Neuronal stem cell (in vitro differentiated cells): ENCODE data around the gene TM9SF4.

Experiments
- DNase-seq: peaks from one replicate; pipeline ENCODE4 v3.0.0-alpha.2; 2013; ENCODE audit warnings: low spot score
- H2AFZ ChIP-seq: one replicate; pipeline ENCODE4 v1.6.1; 2013; ENCODE audit warnings: mild to moderate bottlenecking, low read length, inconsistent platforms
- H2AK5ac ChIP-seq: 2 replicates; pipeline ENCODE4 v1.6.1; 2013; ENCODE audit warnings: low read depth, mild to moderate bottlenecking, inconsistent platforms, low read length, moderate library complexity, mixed read lengths
- H2BK120ac ChIP-seq: 2 replicates; pipeline ENCODE4 v1.6.1; 2013; ENCODE audit warnings: low read depth, mild to moderate bottlenecking, inconsistent platforms, low read length, moderate library complexity, mixed read lengths
- H2BK12ac ChIP-seq: one replicate; pipeline ENCODE4 v1.6.1; 2013; ENCODE audit warnings: low read length, inconsistent platforms
- H2BK15ac ChIP-seq: 2 replicates; pipeline ENCODE4 v1.6.1; 2013; ENCODE audit warnings: mild to moderate bottlenecking, low read length, inconsistent platforms, mixed read lengths
- H2BK5ac ChIP-seq: one replicate; pipeline ENCODE4 v1.6.1; 2013; ENCODE audit warnings: inconsistent platforms, mild to moderate bottlenecking, low read length, moderate library complexity
- H3K14ac ChIP-seq: one replicate; pipeline ENCODE4 v1.6.1; 2013; ENCODE audit warnings: low read length, inconsistent platforms
- H3K18ac ChIP-seq: 2 replicates; pipeline ENCODE4 v1.6.1; 2013; ENCODE audit warnings: low read length, inconsistent platforms
- H3K23ac ChIP-seq: 2 replicates; pipeline ENCODE4 v1.6.1; 2013; ENCODE audit warnings: low read depth, mild to moderate bottlenecking, mixed read lengths, low read length, inconsistent platforms; ENCODE audit not compliant: poor library complexity
- H3K27ac ChIP-seq: replicated peaks from 3 replicates; pipeline ENCODE4 v1.5.1; 2013; ENCODE audit warnings: low read length, inconsistent platforms
- H3K27me3 ChIP-seq, 3 experiments: 2 replicates each; pipeline ENCODE4 v1.6.1; 2013; ENCODE audit warnings: low read length in 3 of 3, mild to moderate bottlenecking in 2 of 3, inconsistent platforms in 1 of 3, low read depth in 1 of 3, mixed read lengths in 1 of 3, moderate library complexity in 1 of 3; ENCODE audit not compliant: control insufficient read depth in 3 of 3, insufficient read depth in 3 of 3
- H3K36me3 ChIP-seq, 2 donors: replicated peaks in 1 of 2; 2 replicates each; pipeline ENCODE4 v1.6.1; 2013; ENCODE audit warnings: low read length in 2 of 2; ENCODE audit not compliant: control insufficient read depth in 2 of 2, insufficient read depth in 2 of 2
- H3K4ac ChIP-seq: 2 replicates; pipeline ENCODE4 v1.6.1; 2013; ENCODE audit warnings: inconsistent platforms, mild to moderate bottlenecking, low read length, moderate library complexity
- H3K4me1 ChIP-seq, 2 donors: 1 replicate in 1 of 2; 2 replicates in 1 of 2; pipeline ENCODE4 v1.6.1; 2013; ENCODE audit warnings: low read length in 2 of 2, low read depth in 1 of 2; ENCODE audit not compliant: control insufficient read depth in 2 of 2, insufficient read depth in 1 of 2
- H3K4me2 ChIP-seq: one replicate; pipeline ENCODE4 v1.6.1; 2013; ENCODE audit warnings: mild to moderate bottlenecking, low read length, inconsistent platforms; ENCODE audit not compliant: insufficient read depth, poor library complexity, severe bottlenecking
- H3K4me3 ChIP-seq, 2 donors: 2 replicates each; pipeline ENCODE4 v1.5.1; 2013; ENCODE audit warnings: low read length in 2 of 2, mild to moderate bottlenecking in 2 of 2, inconsistent platforms in 1 of 2, moderate library complexity in 1 of 2
- H3K79me1 ChIP-seq: one replicate; pipeline ENCODE4 v1.6.1; 2013; ENCODE audit warnings: low read depth, mild to moderate bottlenecking, inconsistent platforms, low read length, moderate library complexity
- H3K9ac ChIP-seq: one replicate; pipeline ENCODE4 v1.6.1; 2013; ENCODE audit warnings: mild to moderate bottlenecking, low read depth, low read length, inconsistent platforms; ENCODE audit not compliant: poor library complexity
- H3K9me3 ChIP-seq, 2 donors: replicated peaks in 1 of 2; 2 replicates each; pipeline versions ENCODE3 to v1.6.1; 2013; ENCODE audit warnings: low read length in 2 of 2, mild to moderate bottlenecking in 2 of 2, inconsistent platforms in 1 of 2, low read depth in 1 of 2, mixed read lengths in 1 of 2, moderate library complexity in 1 of 2; ENCODE audit not compliant: control insufficient read depth in 2 of 2, insufficient read depth in 1 of 2
- H4K8ac ChIP-seq: one replicate; pipeline ENCODE4 v1.6.1; 2013; ENCODE audit warnings: low read depth, mild to moderate bottlenecking, inconsistent platforms, low read length, moderate library complexity
- H4K91ac ChIP-seq: one replicate; pipeline ENCODE4 v1.6.1; 2013; ENCODE audit warnings: low read length, low read depth, mild to moderate bottlenecking, inconsistent platforms; ENCODE audit not compliant: poor library complexity
- WGBS, 2 donors: extraction: QIAGEN DNeasy Blood & Tissue Kit; methylation state at CpG; one replicate each; pipeline ENCODE4 v1.1.7; 2013; ENCODE audit warnings: missing lambda C conversion rate in 2 of 2, mixed read lengths in 1 of 2; ENCODE audit not compliant: insufficient read length in 2 of 2, insufficient replicate concordance in 1 of 2; ENCODE audit errors: extremely low coverage in 2 of 2; 5-methylcytosine and 5-hydroxymethylcytosine counted together

The TM9SF4 gene

DNA sequence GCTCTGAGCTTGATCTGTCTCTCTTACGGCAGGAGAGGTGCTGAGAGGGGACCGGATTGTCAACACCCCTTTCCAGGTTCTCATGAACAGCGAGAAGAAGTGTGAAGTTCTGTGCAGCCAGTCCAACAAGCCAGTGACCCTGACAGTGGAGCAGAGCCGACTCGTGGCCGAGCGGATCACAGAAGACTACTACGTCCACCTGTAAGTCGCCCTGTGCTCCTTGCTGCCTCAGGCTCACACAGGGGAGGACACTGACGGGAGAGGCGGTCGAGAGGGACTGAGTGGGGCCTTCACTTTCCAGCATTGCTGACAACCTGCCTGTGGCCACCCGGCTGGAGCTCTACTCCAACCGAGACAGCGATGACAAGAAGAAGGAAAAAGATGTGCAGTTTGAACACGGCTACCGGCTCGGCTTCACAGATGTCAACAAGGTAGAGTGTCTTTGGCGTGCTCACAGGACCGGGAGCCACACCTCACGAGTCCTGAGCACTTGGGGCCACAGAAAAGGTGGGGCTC lies 32.0 kb downstream of the TM9SF4 start:
- Histone ChIP-seq H3K79me1 (peaks cover 4% of the 10 kb centered on the region), H3K23ac (peak overlapping the region; percentile 11), H3K14ac (no peak overlapping the region), H3K18ac (no peak overlapping the region), H2AK5ac (no peak overlapping the region), H3K9me3 (no peaks in the 10 kb centered on the region), H3K27me3 (no peaks in the 10 kb centered on the region), H3K4me2 (no peak overlapping the region), H2BK12ac (no peak overlapping the region), H2BK15ac (no peak overlapping the region), H2AFZ (no peak overlapping the region), H3K4ac (no peak overlapping the region), H3K4me1 (no peaks in the 10 kb centered on the region), H4K8ac (no peak overlapping the region), H2BK120ac (no peak overlapping the region), H4K91ac (no peak overlapping the region), H3K36me3 (peaks cover 67 to 96% of the 10 kb centered on the region in 2 donors), H3K9ac (no peak overlapping the region), H3K27ac (no peak overlapping the region), H2BK5ac (no peak overlapping the region), H3K4me3 (no peak overlapping the region)
- no peak for DNase-seq
- no CpG with 5 or more reads among the region's 21 CpGs for WGBS, 2 donors

DNA sequence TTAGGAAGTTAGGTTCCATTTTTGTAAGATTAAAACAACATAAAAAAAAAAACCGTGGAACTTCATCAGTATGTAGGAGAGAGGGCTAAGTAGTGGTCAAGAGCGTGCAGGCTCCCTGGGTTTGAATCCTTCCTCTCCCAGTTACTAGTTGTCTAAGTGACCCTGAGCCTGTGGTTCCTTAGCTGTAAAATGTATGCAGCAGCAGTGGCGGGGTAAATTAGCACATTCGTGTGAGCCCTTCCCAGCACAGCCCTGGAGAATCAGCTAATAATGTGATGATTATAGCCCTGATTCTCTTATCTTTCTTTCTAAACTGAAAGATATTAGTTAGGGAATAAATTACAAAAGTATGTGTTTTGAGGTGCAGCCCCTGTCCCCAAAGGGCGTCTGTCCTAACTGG lies 32.6 kb downstream of the TM9SF4 start:
- no peaks in the 10 kb centered on the region for H3K27me3 ChIP-seq
- H4K91ac ChIP-seq, result no peak overlapping the region
- H3K4me1 ChIP-seq, result no peaks in the 10 kb centered on the region
- H3K9me3 ChIP-seq, result no peaks in the 10 kb centered on the region
- H3K9ac ChIP-seq, result no peak overlapping the region
- peaks cover 64 to 96% of the 10 kb centered on the region in 2 donors for H3K36me3 ChIP-seq
- H2AK5ac ChIP-seq, result no peak overlapping the region
- no peak overlapping the region for H3K4ac ChIP-seq
- no CpG with 5 or more reads among the region's 5 CpGs for WGBS, 2 donors
- no peak overlapping the region for H3K14ac ChIP-seq
- no peak overlapping the region for H4K8ac ChIP-seq
- H2BK15ac ChIP-seq, result no peak overlapping the region
- H2AFZ ChIP-seq, result no peak overlapping the region
- no peak overlapping the region for H3K18ac ChIP-seq
- no peak overlapping the region for H2BK120ac ChIP-seq
- H3K4me2 ChIP-seq, result no peak overlapping the region
- no peak overlapping the region for H3K27ac ChIP-seq
- no peak overlapping the region for H2BK12ac ChIP-seq
- peaks cover 4% of the 10 kb centered on the region for H3K79me1 ChIP-seq
- no peak overlapping the region for H3K23ac ChIP-seq
- H2BK5ac ChIP-seq, result no peak overlapping the region
- DNase-seq, result no peak
- H3K4me3 ChIP-seq, result no peak overlapping the region

DNA sequence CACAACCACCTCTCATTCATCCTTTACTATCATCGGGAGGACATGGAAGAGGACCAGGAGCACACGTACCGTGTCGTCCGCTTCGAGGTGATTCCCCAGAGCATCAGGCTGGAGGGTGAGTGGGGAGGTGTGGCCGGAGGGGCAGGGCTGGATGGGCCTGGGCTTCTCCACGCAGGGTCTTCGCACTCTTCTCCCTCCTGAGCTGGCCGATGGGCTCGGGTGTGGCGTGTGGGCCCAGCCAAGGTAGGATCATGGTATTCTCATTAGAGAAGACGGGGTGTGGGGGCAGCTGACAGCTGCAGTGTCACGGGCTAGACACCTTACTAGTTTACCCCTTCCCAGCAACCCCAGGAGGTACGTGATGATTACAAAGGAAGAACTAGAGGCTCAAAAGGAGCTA lies 33.5 kb downstream of the TM9SF4 start:
- Histone ChIP-seq H2BK120ac (no peak overlapping the region), H3K4me3 (no peak overlapping the region), H2BK15ac (no peak overlapping the region), H3K27ac (no peak overlapping the region), H3K79me1 (peaks cover 4% of the 10 kb centered on the region), H2AFZ (no peak overlapping the region), H2BK5ac (no peak overlapping the region), H3K9ac (peak overlapping the region; percentile 26), H3K4me1 (no peaks in the 10 kb centered on the region), H2BK12ac (no peak overlapping the region), H3K18ac (no peak overlapping the region), H3K14ac (no peak overlapping the region), H3K27me3 (no peaks in the 10 kb centered on the region), H3K4me2 (no peak overlapping the region), H4K8ac (no peak overlapping the region), H3K4ac (no peak overlapping the region), H3K23ac (no peak overlapping the region), H4K91ac (no peak overlapping the region), H2AK5ac (no peak overlapping the region), H3K9me3 (no peaks in the 10 kb centered on the region), H3K36me3 (peaks cover 62 to 95% of the 10 kb centered on the region in 2 donors)
- no CpG with 5 or more reads among the region's 15 CpGs for WGBS, 2 donors
- DNase-seq, result no peak

DNA sequence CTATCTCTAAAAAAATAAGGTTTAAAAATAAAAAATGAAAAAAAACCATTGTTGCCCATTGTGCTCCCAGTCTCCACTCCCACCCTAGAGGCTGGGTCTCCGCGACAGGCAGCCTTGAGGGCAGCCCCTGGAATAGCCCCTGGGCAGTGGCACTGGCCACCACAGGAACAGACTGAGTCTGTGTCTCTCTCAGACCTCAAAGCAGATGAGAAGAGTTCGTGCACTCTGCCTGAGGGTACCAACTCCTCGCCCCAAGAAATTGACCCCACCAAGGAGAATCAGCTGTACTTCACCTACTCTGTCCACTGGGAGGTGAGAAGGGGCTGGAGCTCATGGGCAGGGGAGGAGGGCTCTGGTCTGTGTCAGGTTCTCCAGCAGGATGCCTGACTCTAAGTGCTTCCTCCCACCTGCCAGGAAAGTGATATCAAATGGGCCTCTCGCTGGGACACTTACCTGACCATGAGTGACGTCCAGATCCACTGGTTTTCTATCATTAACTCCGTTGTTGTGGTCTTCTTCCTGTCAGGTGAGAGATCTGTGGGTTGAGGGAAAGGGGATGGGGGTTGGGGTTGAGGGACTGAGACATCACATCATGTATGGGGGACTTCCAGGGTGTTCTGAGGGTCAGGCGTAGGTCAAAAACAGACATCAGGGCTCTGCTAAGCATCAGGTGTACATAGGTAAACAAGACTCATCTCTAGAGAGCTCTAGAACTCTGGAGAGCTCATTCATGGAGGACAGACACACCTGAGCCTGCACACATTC lies 35.6 kb downstream of the TM9SF4 start:
- Histone ChIP-seq H3K23ac (no peak overlapping the region), H3K4me2 (no peak overlapping the region), H3K14ac (no peak overlapping the region), H2BK120ac (no peak overlapping the region), H3K9ac (no peak overlapping the region), H3K36me3 (peaks cover 57 to 93% of the 10 kb centered on the region in 2 donors), H3K4ac (no peak overlapping the region), H3K79me1 (peaks cover 4% of the 10 kb centered on the region), H3K27ac (no peak overlapping the region), H3K27me3 (no peaks in the 10 kb centered on the region), H2AFZ (no peak overlapping the region), H2BK15ac (no peak overlapping the region), H3K4me1 (no peaks in the 10 kb centered on the region), H4K91ac (no peak overlapping the region), H2BK5ac (no peak overlapping the region), H3K9me3 (peaks cover 0 to 2% of the 10 kb centered on the region in 2 donors), H2AK5ac (no peak overlapping the region), H3K4me3 (no peak overlapping the region), H3K18ac (no peak overlapping the region), H4K8ac (no peak overlapping the region), H2BK12ac (no peak overlapping the region)
- no peak for DNase-seq
- WGBS, 2 donors, result no CpG with 5 or more reads among the region's 8 CpGs
